ENCODE data around the gene KIF16B. TPM values are rescaled to one million over a fixed set of nuclear protein-coding genes. Genes with fewer than 3 reads are reported as not detected.

KIF16B gene
- total RNA-seq, 1 experiment from 2014 or later, result 7.0 TPM

GRCh38 chr20:16424780-16425179 lies 148.5 kb downstream of the KIF16B start:
- no TSS peak for BruUV-seq (replicated peaks)
- no peaks in the 10 kb centered on the region for H3K36me3 ChIP-seq (ENCODE audit: control insufficient read depth in 1 of 2, insufficient read depth in 2 of 2, low read length in 2 of 2)
- no peaks in the 10 kb centered on the region for H3K4me1 ChIP-seq (ENCODE audit: control insufficient read depth in 1 of 2, insufficient read depth in 2 of 2, low read length in 2 of 2)
- H3K27ac ChIP-seq (ENCODE audit: low read depth, low read length), result no peak overlapping the region
- POLR2A ChIA-PET, result no interaction called here
- ATAC-seq, result no peak
- no peaks in the 10 kb centered on the region for H3K27me3 ChIP-seq (ENCODE audit: insufficient read depth, low read length)
- H3K9me3 ChIP-seq (ENCODE audit: control insufficient read depth in 1 of 2, insufficient read depth in 1 of 2, low read depth in 1 of 2, low read length in 2 of 2), result no peaks in the 10 kb centered on the region
- TF ChIP-seq CEBPB (IDR thresholded peaks at IDR 0.05; ENCODE audit: low read depth), result no peak
- no peak for TF ChIP-seq YY1 (IDR thresholded peaks at IDR 0.05; ENCODE audit: extremely low read depth, insufficient replicate concordance, low read depth, low read length)
- TF ChIP-seq SRF (IDR thresholded peaks at IDR 0.05; ENCODE audit: low read depth), result no peak
- TF ChIP-seq MAX (IDR thresholded peaks at IDR 0.05), result no peak
- no peak for TF ChIP-seq CBX3 (IDR thresholded peaks at IDR 0.05; ENCODE audit: low read depth)
- TF ChIP-seq CTCF (IDR thresholded peaks at IDR 0.05 in 2 of 3, conservative IDR thresholded peaks at IDR 0.05 in 1 of 3; ENCODE audit: borderline replicate concordance in 1 of 3, insufficient read depth in 1 of 3, low read depth in 2 of 3, low read length in 2 of 3), result no peak
- no peak for TF ChIP-seq FOSL1 (IDR thresholded peaks at IDR 0.05; ENCODE audit: low read depth)
- no peak for TF ChIP-seq ZFX (IDR thresholded peaks at IDR 0.05)
- H3K79me2 ChIP-seq (ENCODE audit: insufficient read depth, low read length), result no peaks in the 10 kb centered on the region
- H2AFZ ChIP-seq (ENCODE audit: low read depth, low read length, poor library complexity, severe bottlenecking), result no peak overlapping the region
- DNase-seq (ENCODE audit: low read depth, low spot score), result no peak
- no peaks in the 10 kb centered on the region for H3K9me2 ChIP-seq (ENCODE audit: insufficient read depth)
- H3K4me3 ChIP-seq (replicated peaks in 1 of 2; ENCODE audit: low read depth in 1 of 2, low read length in 2 of 2), result no peak overlapping the region
- CTCF ChIA-PET, result no interaction called here
- RAD21 ChIA-PET (ENCODE audit: low non-redundant PET in 1 of 2, low total read pairs in 2 of 2, uncharacterized antibody in 2 of 2, unreplicated experiment in 2 of 2), result no interaction called here
- no peaks in the 10 kb centered on the region for H4K20me1 ChIP-seq (ENCODE audit: insufficient read depth)
- H3K9ac ChIP-seq (ENCODE audit: low read length), result no peak overlapping the region
- intact Hi-C loops (cut with micrococcal nuclease), result loop anchor here (10.0 kb wide), 1 partner anchor 160 kb away; no protein-coding TSS in a partner anchor
- H3K4me2 ChIP-seq (ENCODE audit: low read length), result no peak overlapping the region
